GM23248 (cell line): Measurements from ENCODE around the gene STK17A. TPM values are rescaled to one million over a fixed set of nuclear protein-coding genes. Genes with fewer than 3 reads are reported as not detected.
"Not testable (repeated sequence)": the region's sequence is repeated elsewhere in the genome, so short reads cannot be mapped to it uniquely, and the experiment has no call there.

Experiments
- DNase-seq: peaks from one replicate; pipeline ENCODE4 v3.0.0-alpha.2; 2015
- H2AFZ ChIP-seq: fragments of 200-600 bp; sonication (generic); 2 replicates; pipeline ENCODE4 v1.6.1; 2016; ENCODE audit warnings: antibody characterized with exemption
- H3F3A ChIP-seq: fragments of 200-600 bp; sonication (generic); 2 replicates; pipeline ENCODE4 v1.6.1; 2016; ENCODE audit warnings: mild to moderate bottlenecking, antibody characterized with exemption, mixed run types; ENCODE audit not compliant: insufficient read depth
- H3K27ac ChIP-seq: fragments of 200-600 bp; sonication (generic); 2 replicates; pipeline ENCODE4 v1.5.1; 2016; ENCODE audit warnings: mild to moderate bottlenecking
- H3K27me3 ChIP-seq: fragments of 200-600 bp; sonication (generic); replicated peaks from 2 replicates; pipeline ENCODE4 v1.6.1; 2016; ENCODE audit warnings: mild to moderate bottlenecking; ENCODE audit not compliant: insufficient read depth
- H3K36me3 ChIP-seq: fragments of 200-600 bp; sonication (generic); 2 replicates; pipeline ENCODE4 v1.6.1; 2016; ENCODE audit warnings: low read depth, mild to moderate bottlenecking
- H3K4me1 ChIP-seq: fragments of 200-600 bp; sonication (generic); 2 replicates; pipeline ENCODE4 v1.6.1; 2016; ENCODE audit warnings: mild to moderate bottlenecking; ENCODE audit not compliant: insufficient read depth
- H3K4me2 ChIP-seq: fragments of 200-600 bp; sonication (generic); one replicate; pipeline ENCODE4 v1.6.1; 2016; ENCODE audit warnings: mild to moderate bottlenecking; ENCODE audit not compliant: unreplicated experiment
- H3K4me3 ChIP-seq: fragments of 200-600 bp; sonication (generic); 2 replicates; pipeline ENCODE4 v1.5.1; 2016; ENCODE audit warnings: mild to moderate bottlenecking
- H3K79me2 ChIP-seq: fragments of 200-600 bp; sonication (generic); 2 replicates; pipeline ENCODE4 v1.6.1; 2016; ENCODE audit warnings: mild to moderate bottlenecking; ENCODE audit not compliant: insufficient read depth
- H3K9ac ChIP-seq: fragments of 200-600 bp; sonication (generic); 2 replicates; pipeline ENCODE4 v1.6.1; 2016; ENCODE audit warnings: mild to moderate bottlenecking
- H3K9me2 ChIP-seq: fragments of 200-600 bp; sonication (generic); 2 replicates; pipeline ENCODE4 v1.6.1; 2016; ENCODE audit warnings: mixed run types, mild to moderate bottlenecking, moderate library complexity; ENCODE audit not compliant: insufficient read depth
- H3K9me3 ChIP-seq: fragments of 200-600 bp; sonication (generic); one replicate; pipeline ENCODE4 v1.6.1; 2017; ENCODE audit warnings: low read depth
- H4K20me1 ChIP-seq: fragments of 200-600 bp; sonication (generic); 2 replicates; pipeline ENCODE4 v1.6.0; 2016; ENCODE audit not compliant: insufficient read depth
- EZH2 ChIP-seq: fragments of 200-600 bp; sonication (generic); IDR thresholded peaks from 2 replicates; pipeline ENCODE4 v1.6.1; 2018; ENCODE audit warnings: antibody characterized with exemption, mild to moderate bottlenecking; ENCODE audit not compliant: insufficient read depth, poor library complexity, severe bottlenecking
- EZH2phosphoT487 ChIP-seq: fragments of 200-600 bp; sonication (generic); IDR thresholded peaks from 2 replicates; pipeline ENCODE4 v1.6.1; 2018; ENCODE audit warnings: antibody characterized with exemption, moderate library complexity, mild to moderate bottlenecking, low read depth; ENCODE audit not compliant: insufficient read depth
- WGBS, 2 experiments: methylation state at CpG; one replicate each; pipeline ENCODE4 v1.1.6; 2015 to 2017; ENCODE audit warnings: low lambda C conversion rate in 2 of 2, low coverage in 1 of 2; ENCODE audit errors: missing lambda C conversion rate in 2 of 2; 5-methylcytosine and 5-hydroxymethylcytosine counted together
- in situ Hi-C: fragments of 300-500 bp; cut with MboI; formaldehyde crosslinking; loops from 2 replicates; pipeline ENCODE4 v1.15.0; 2020
- polyA plus RNA-seq: library from polyadenylated mRNA; unstranded; fragments of >200 nt; fragmentation: Nextera tagmentation; extraction: Ambion mirVana; gene quantifications from 2 replicates; pipeline ENCODE4 v1.2.1, GENCODE V29; 2016
- total RNA-seq: library from RNA; depleted of rRNA; stranded (reverse); fragments of >200 nt; shearing (Covaris generic); gene quantifications from 2 replicates; pipeline ENCODE4 v1.2.3, GENCODE V29; 2014

STK17A gene
- total and polyA plus RNA-seq, 2 experiments from 2014 or later, result 102 to 132 TPM

- Histone ChIP-seq H3K27me3 (no peaks in the 10 kb centered on the region), H3K4me3 (peak overlapping the region; percentile 98), H3K9me3 (no peaks in the 10 kb centered on the region), H4K20me1 (peaks cover 7% of the 10 kb centered on the region; the same call in 1 of the 2 replicates), H3K36me3 (no peaks in the 10 kb centered on the region), H3K9me2 (no peaks in the 10 kb centered on the region), H3F3A (peaks cover 39% of the 10 kb centered on the region), H3K27ac (peak overlapping the region; percentile 91), H3K9ac (peak overlapping the region; percentile 97), H3K79me2 (peaks cover 62% of the 10 kb centered on the region), H3K4me1 (peaks cover 46% of the 10 kb centered on the region), H3K4me2 (peak overlapping the region; percentile 86), H2AFZ (no peak overlapping the region)
- 1 to 2% methylated on average over 8 of the region's 8 CpGs for WGBS, 2 experiments
- in situ Hi-C loops, result loop anchor here (25.0 kb wide), 1 partner anchor 253 kb away; no protein-coding TSS in a partner anchor
- peak; percentile 88 for DNase-seq
- TF ChIP-seq EZH2 (no peak), EZH2phosphoT487 (no peak)
Observed at GRCh38 chr7:43584195-43584586, 1.3 kb downstream of the STK17A start.

- peaks cover 51% of the 10 kb centered on the region for H3K4me1 ChIP-seq
- 86 to 92% methylated on average over 11 of the region's 11 CpGs for WGBS, 2 experiments
- not testable (repeated sequence) for H4K20me1 ChIP-seq, H3K9me3 ChIP-seq, H3K27me3 ChIP-seq, H3K36me3 ChIP-seq, H2AFZ ChIP-seq, H3K9me2 ChIP-seq
- H3K79me2 ChIP-seq, result peaks cover 68% of the 10 kb centered on the region
- peak; percentile 19 for DNase-seq
- peaks cover 39% of the 10 kb centered on the region for H3F3A ChIP-seq
- peak overlapping the region; percentile 86 for H3K4me2 ChIP-seq
- H3K9ac ChIP-seq, result peak overlapping the region; percentile 97
- peak overlapping the region; percentile 91 for H3K27ac ChIP-seq
- peak overlapping the region; percentile 98 for H3K4me3 ChIP-seq
- in situ Hi-C loops, result loop anchor here (25.0 kb wide), 1 partner anchor 253 kb away; no protein-coding TSS in a partner anchor
Observed at GRCh38 chr7:43584733-43585132, 1.8 kb downstream of the STK17A start.

GRCh38 chr7:43585562-43585961 is 2.7 kb downstream of the STK17A start:
- Histone ChIP-seq H3K79me2 (peaks cover 76% of the 10 kb centered on the region), H3K9ac (peak overlapping the region; percentile 97), H3K4me2 (peak overlapping the region; percentile 86), H3K36me3 (0 out of 2 replicates have a peak, but pooled peaks cover 2% of the 10 kb centered on the region), H3F3A (peaks cover 44% of the 10 kb centered on the region), H2AFZ (no peak overlapping the region), H3K9me2 (no peaks in the 10 kb centered on the region), H3K4me1 (peaks cover 58% of the 10 kb centered on the region), H4K20me1 (peaks cover 14% of the 10 kb centered on the region; the same call in 1 of the 2 replicates), H3K27ac (peak overlapping the region; percentile 91), H3K27me3 (no peaks in the 10 kb centered on the region), H3K9me3 (no peaks in the 10 kb centered on the region), H3K4me3 (peak overlapping the region; percentile 98)
- TF ChIP-seq EZH2phosphoT487 (no peak), EZH2 (no peak)
- WGBS, 2 experiments, result 53% methylated on average over 2 of the region's 2 CpGs
- in situ Hi-C loops, result loop anchor here (25.0 kb wide), 1 partner anchor 252 kb away; no protein-coding TSS in a partner anchor
- DNase-seq, result peak; percentile 83

- H3K4me1 ChIP-seq, result peaks cover 66% of the 10 kb centered on the region
Observed at GRCh38 chr7:43586251-43586900, 3.5 kb downstream of the STK17A start.

More at GRCh38 chr7:43586251-43586900, 3.5 kb downstream of the STK17A start:
- H4K20me1 ChIP-seq, result peaks cover 18% of the 10 kb centered on the region; the same call in 1 of the 2 replicates
- no peaks in the 10 kb centered on the region for H3K9me2 ChIP-seq
- no peaks in the 10 kb centered on the region for H3K9me3 ChIP-seq
- TF ChIP-seq EZH2phosphoT487 (no peak), EZH2 (no peak)
- peaks cover 84% of the 10 kb centered on the region for H3K79me2 ChIP-seq
- 82 to 83% methylated on average over 4 of the region's 4 CpGs for WGBS, 2 experiments
- H3K9ac ChIP-seq, result peak overlapping the region; percentile 97
- peak; percentile 54 for DNase-seq
- 0 out of 2 replicates have a peak, but pooled peaks cover 5% of the 10 kb centered on the region for H3K36me3 ChIP-seq
- peak overlapping the region; percentile 86 for H3K4me2 ChIP-seq
- peak overlapping the region; percentile 98 for H3K4me3 ChIP-seq
- in situ Hi-C loops, result loop anchor here (25.0 kb wide), 1 partner anchor 251 kb away; no protein-coding TSS in a partner anchor
- no peak overlapping the region for H2AFZ ChIP-seq
- peak overlapping the region; percentile 91 for H3K27ac ChIP-seq
- H3F3A ChIP-seq, result peaks cover 50% of the 10 kb centered on the region
- no peaks in the 10 kb centered on the region for H3K27me3 ChIP-seq
